DMS79 (cell line): ENCODE data around the gene KIRREL1.

Source experiments
- DNase-seq: peaks from one replicate; lab custom pipeline; 2025; lab: John Stamatoyannopoulos, UW

The KIRREL1 gene

DNA sequence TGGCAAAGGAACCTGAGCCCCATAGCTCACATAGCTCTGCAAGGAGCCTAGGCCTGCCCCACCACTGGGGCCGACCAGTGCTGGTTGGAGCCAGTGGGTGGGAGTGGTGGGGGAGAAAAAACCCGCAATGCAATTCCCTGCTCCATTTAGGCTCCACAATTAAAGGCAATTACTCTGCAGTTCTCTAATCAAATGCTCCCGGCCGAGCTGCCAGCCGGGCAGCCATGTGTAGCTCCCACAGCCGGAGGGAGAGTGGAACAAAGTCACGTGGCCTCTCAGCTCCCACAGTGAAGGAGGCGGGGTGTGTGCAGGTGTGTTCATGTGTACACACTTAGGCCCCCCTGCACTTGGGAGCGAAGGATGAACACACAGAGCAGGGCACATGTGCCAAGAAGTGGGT, 81.6 kb downstream of the KIRREL1 start:
- DNase-seq, result no peak

- DNase-seq, result no peak
Measured at GRCh38 chr1:158076441-158076840, 83.0 kb downstream of the KIRREL1 start.

DNA sequence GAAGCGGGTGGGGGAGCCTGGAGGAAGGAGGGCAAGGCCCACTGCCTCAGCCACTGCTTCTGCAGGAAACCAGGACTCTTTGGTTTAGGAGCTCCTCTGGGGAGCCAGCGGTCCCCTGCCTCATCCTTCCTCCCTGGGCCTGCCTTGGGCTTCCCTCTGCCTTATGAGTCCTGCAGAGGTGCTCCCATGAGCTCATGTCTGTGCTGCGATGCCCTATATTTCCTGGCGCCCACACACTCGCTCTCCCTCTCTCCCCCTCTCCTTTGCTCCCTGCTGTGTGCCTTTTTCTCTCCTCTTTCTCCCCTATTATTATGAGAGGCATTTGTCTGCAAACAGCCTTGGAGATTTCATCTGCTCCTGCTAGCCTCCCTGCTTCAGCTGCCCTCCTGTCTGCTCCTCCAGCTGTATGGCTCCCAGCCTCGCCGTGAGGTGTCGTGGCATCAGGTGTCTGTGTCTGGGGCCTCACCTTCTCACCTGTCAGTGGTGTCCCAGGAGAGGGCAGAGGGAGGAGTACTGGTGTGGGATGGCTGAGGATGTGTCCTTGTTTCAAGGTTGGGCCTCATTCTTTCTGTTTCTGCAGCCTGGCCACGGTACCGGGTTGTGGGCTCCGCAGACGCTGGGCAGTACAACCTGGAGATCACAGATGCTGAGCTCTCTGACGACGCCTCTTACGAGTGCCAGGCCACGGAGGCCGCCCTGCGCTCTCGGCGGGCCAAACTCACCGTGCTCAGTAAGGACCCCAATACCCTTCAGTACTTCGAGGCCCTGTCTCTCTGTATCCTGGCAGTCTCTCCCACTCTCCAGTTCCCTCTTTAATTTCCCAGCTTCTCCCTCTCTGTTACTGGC, 84.2 kb downstream of the KIRREL1 start:
- DNase-seq, result no peak

- no peak for DNase-seq
Measured at GRCh38 chr1:158078569-158079080, 85.2 kb downstream of the KIRREL1 start.

GRCh38 chr1:158080066-158080465, 86.6 kb downstream of the KIRREL1 start:
- DNase-seq, result no peak

- no peak for DNase-seq
Measured at GRCh38 chr1:158084336-158084735, 90.9 kb downstream of the KIRREL1 start.

- no peak for DNase-seq
Measured at GRCh38 chr1:158084747-158085146, 91.3 kb downstream of the KIRREL1 start.

- DNase-seq, result no peak
Measured at GRCh38 chr1:158087320-158087927, 94.0 kb downstream of the KIRREL1 start.

DNA sequence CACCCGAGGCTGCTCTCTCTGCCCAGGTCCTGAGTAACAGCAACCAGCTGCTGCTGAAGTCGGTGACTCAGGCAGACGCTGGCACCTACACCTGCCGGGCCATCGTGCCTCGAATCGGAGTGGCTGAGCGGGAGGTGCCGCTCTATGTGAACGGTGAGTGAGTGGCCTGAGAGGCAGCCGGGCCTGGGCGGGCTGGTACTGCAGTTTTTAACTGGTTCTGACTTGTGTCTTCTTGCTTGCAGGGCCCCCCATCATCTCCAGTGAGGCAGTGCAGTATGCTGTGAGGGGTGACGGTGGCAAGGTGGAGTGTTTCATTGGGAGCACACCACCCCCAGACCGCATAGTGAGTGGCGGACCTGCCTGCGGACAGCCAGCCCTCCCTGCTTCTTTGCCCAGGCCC, 96.0 kb downstream of the KIRREL1 start:
- no peak for DNase-seq

DNA sequence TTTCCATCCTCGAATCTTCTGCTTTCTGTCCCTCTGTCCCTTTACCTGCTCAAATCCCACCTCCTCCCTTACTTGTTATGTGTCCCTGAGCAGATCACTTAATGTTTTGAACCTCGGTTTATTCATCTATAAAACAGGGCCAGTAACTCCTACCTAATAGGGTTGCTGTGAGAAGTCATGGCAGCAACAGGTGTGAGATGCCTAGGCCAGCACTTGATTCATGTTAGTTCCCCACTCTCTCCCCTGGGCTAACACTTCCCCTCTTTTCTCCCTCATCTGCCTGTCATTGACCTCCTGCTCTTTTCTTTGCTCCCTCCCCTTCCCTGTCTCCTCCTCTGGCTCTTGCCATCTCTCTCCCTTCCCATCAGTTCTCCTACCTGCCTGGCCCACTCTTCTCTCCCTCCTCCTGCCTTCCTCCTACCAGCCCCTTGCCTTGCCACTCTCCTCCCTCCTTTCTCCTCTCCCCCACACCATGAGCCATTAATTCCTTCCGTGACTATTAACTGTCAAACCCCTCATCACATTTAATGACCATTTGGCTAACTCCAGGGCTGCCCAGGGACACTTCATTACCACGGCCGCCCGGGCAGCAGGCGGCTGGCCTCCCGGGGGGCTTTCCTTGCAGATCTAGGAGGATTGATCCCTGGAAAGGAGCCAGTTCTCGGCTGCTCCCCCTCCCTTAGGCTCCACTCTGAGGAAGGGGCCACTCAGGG, 96.6 kb downstream of the KIRREL1 start:
- no peak for DNase-seq

GRCh38 chr1:158093376-158093775, 99.9 kb downstream of the KIRREL1 start:
- DNase-seq, result no peak

GRCh38 chr1:158094571-158094970, 101.1 kb downstream of the KIRREL1 start:
- no peak for DNase-seq

DNA sequence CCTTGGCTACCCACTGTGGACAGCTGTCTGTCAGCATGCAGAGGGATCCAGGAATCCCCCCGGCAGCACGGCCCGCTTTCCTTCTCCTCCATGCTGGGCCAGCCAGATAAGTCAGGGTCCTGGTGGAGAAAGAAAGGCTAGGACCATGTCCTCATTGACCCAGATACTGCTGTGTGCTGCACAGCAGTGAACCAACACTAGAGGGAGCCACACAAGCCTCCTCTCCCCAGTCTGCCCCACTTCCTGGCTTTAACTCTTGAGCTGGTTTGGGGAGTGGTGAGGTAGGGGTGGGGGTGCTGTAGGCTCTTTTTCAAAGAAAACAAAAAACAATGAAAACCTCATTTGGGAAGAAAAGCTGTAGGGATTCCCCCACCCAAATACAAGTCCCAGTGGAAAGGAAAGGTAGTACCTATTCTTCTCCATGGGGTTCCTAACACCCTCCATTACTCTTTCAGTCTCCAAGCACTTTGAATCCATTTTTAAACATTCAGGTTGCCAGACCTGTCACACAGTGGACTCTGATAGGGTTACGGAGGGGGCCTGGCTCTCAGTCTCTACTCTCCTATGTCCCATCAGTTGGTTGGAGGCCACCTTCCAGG, 102.4 kb downstream of the KIRREL1 start:
- DNase-seq, result no peak

DNA sequence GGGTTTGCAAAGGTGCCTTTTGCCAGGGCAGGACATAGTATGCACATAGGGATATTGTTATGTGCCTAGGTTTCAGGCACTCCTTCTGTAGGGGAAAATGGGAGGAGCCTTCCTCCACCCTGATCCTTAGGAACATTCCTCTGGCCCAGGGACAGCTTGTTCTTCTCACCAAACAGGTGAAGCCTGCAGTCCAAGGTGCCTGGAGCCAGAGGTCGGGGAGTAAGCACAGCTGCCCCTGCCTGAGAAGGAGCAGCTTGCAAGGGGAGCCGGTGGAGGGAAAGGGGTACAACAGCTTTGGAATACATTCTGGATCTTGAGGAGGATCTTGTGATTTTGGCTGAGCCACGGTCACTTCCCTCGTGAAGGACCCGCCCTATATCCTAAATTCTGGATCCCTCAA, 104.8 kb downstream of the KIRREL1 start:
- DNase-seq, result no peak

DNA sequence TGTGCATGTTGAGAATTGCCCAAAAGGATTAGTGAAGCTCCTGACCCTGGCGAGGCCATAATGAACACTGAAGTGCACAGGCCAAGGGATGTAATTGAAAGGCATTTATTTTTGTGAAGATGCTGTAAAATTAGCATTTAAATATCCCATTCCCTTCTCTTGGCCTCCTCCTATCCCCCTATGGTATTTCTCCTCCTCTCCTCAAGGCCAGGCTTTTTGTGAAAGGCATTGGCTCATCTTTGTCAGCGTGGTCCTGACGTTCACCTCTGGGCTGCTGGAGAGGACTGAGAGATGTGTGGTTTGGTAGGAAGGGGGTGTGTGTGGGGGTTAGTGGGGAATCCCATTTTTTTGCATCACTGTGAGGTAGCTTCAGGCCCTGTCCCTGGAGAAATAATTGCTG, 105.7 kb downstream of the KIRREL1 start:
- no peak for DNase-seq

DNA sequence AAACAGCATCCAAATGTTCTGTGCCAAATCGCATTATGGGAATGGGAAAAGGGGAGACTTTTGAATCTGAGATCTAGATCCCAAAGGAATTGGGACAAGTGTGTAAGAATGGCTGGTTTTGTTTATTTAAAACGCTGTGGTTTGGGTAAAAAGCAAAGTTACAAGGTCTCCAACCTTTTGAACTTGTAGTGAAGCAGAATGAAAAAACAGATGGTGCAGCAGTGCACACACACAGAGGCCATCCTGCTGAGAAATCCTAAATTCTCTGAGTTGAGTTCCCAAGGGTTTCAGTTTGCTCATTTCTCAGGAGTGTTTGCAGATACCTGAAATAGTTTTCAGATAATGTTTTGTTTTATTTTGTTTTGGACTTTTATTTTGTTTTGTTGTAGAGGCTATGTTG, 107.1 kb downstream of the KIRREL1 start:
- DNase-seq, result no peak

GRCh38 chr1:158101455-158101854, 108.0 kb downstream of the KIRREL1 start:
- no peak for DNase-seq

- no peak for DNase-seq
Measured at GRCh38 chr1:158101927-158102326, 108.5 kb downstream of the KIRREL1 start.

DNA sequence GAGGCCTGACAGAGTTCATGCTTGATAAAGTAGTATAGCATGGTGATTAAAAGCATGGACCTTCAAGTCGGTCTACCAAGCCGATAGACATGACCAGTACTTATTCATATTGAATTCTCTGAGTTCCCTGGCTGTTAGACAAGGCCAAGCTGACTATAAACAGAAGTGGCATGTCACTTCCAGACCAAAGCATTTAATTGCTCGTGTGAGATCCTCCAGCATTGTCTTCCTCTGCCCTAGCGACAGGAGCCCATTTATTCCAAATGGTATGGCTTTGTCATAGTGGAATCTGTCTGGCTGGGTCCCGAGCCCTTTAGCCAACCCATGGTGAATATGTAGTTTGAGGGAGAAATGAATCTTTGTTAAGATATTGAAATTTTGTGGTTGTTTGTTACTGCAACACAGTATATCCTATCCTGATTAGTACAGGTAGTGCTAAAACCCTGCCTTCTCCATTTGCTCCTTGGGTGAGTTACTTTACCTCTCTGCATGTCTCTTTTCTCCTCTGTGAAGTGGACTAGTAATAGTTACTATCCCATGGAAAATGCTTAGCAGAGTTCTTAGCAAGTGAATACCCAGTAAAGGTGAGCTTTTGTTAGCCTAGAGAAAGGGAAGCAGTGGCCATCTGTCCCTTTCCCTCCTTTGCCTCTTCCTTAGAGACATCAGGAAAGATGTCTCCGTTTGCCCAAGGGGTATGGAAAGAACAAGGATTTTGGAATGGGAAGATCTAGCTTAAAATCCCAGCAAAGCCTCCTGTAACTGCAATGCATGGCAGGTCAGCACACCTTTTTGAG, 109.6 kb downstream of the KIRREL1 start:
- DNase-seq, result no peak

- DNase-seq, result no peak
Measured at GRCh38 chr1:158103861-158104522, 110.5 kb downstream of the KIRREL1 start.

GRCh38 chr1:158104891-158105290, 111.4 kb downstream of the KIRREL1 start:
- DNase-seq, result no peak
